B cell (primary cell): ENCODE results near the gene DNAJB6. TPM values are rescaled to one million over a fixed set of nuclear protein-coding genes. Genes with fewer than 3 reads are reported as not detected.

Experiments used
- ATAC-seq: fragments of 200-7000 bp; cut with Tn5 transposase; one replicate; pipeline ENCODE4 v1.10.0; 2021; ENCODE audit warnings: low read depth, mild to moderate bottlenecking, moderate number of reproducible peaks, moderate library complexity
- CTCF ChIA-PET: fragments of 350-600 bp; sonication (Branson Sonifier 250); formaldehyde crosslinking; loops from one replicate; lab custom pipeline; 2021; ENCODE audit warnings: antibody characterized with exemption, inconsistent platforms; lab: Charles Lee
- POLR2A ChIA-PET: fragments of 350-600 bp; sonication (Branson Sonifier 250); formaldehyde crosslinking; loops from one replicate; lab custom pipeline; 2021; ENCODE audit warnings: antibody characterized with exemption; lab: Charles Lee
- DNase-seq: peaks from one replicate; pipeline ENCODE4 v3.0.0; 2013
- H2AFZ ChIP-seq: 2 replicates; pipeline ENCODE4 v1.6.1; 2012; ENCODE audit warnings: mild to moderate bottlenecking, low read depth, low read length; ENCODE audit not compliant: insufficient read depth, poor library complexity, severe bottlenecking
- H3K27ac ChIP-seq, 2 donors: 1 replicate in 1 of 2; 2 replicates in 1 of 2; pipeline ENCODE4 v1.5.1; 2012 to 2013; ENCODE audit warnings: low read length in 2 of 2, mild to moderate bottlenecking in 2 of 2, moderate library complexity in 1 of 2
- H3K27me3 ChIP-seq, 4 experiments: fragments of 200-600 bp in 1 of 4; sonication (generic) in 1 of 4; replicated peaks in 1 of 4; 1 replicate in 2 of 4; 2 replicates in 2 of 4; pipeline versions ENCODE4 v1.6.1 to v1.7.0; 2013 to 2016; ENCODE audit warnings: low read length in 3 of 4, mild to moderate bottlenecking in 2 of 4, mixed read lengths in 1 of 4, moderate library complexity in 1 of 4; ENCODE audit not compliant: insufficient read depth in 4 of 4, control insufficient read depth in 3 of 4; ENCODE audit errors: control extremely low read depth in 1 of 4
- H3K36me3 ChIP-seq, 2 experiments: replicated peaks in 1 of 2; 1 replicate in 1 of 2; 2 replicates in 1 of 2; pipeline versions ENCODE4 v1.6.1 to v1.7.1; 2013; ENCODE audit warnings: low read length in 1 of 2; ENCODE audit not compliant: insufficient read depth in 2 of 2, control insufficient read depth in 1 of 2; ENCODE audit errors: control extremely low read depth in 1 of 2, extremely low read depth in 1 of 2
- H3K4me1 ChIP-seq, 2 donors: fragments of 200-600 bp in 1 of 2; sonication (generic) in 1 of 2; 1 replicate in 1 of 2; 2 replicates in 1 of 2; pipeline versions ENCODE4 v1.5.1 to v1.6.1; 2013 to 2017; ENCODE audit warnings: low read length in 2 of 2; ENCODE audit not compliant: control insufficient read depth in 2 of 2, insufficient read depth in 2 of 2
- H3K4me2 ChIP-seq: replicated peaks from 2 replicates; pipeline ENCODE3; 2012; ENCODE audit warnings: mild to moderate bottlenecking, low read depth, low read length; ENCODE audit not compliant: poor library complexity, severe bottlenecking
- H3K4me3 ChIP-seq, 5 experiments: fragments of 200-600 bp in 1 of 5; sonication (generic) in 1 of 5; 1 replicate in 3 of 5; 2 replicates in 2 of 5; pipeline versions ENCODE4 v1.5.1 to v1.7.0; 2011 to 2016; ENCODE audit warnings: low read length in 4 of 5, mild to moderate bottlenecking in 4 of 5, low read depth in 2 of 5, control low read depth in 1 of 5, moderate library complexity in 1 of 5; ENCODE audit not compliant: insufficient read depth in 1 of 5; ENCODE audit errors: control extremely low read depth in 1 of 5, extremely low read depth in 1 of 5
- H3K79me2 ChIP-seq: fragments of 200-600 bp; sonication (generic); one replicate; pipeline ENCODE4 v1.6.0; 2016; ENCODE audit warnings: low read length; ENCODE audit not compliant: control insufficient read depth, insufficient read depth
- H3K9ac ChIP-seq: fragments of 200-600 bp; sonication (generic); 2 replicates; pipeline ENCODE4 v1.6.1; 2017; ENCODE audit warnings: mild to moderate bottlenecking, low read length, moderate library complexity
- H3K9me3 ChIP-seq, 3 donors: one replicate each; pipeline versions ENCODE4 v1.6.1 to v1.7.1; 2013; ENCODE audit warnings: low read length in 2 of 3; ENCODE audit not compliant: control insufficient read depth in 2 of 3, insufficient read depth in 1 of 3; ENCODE audit errors: control extremely low read depth in 1 of 3
- H4K20me1 ChIP-seq: 2 replicates; pipeline ENCODE4 v1.6.0; 2012; ENCODE audit warnings: mild to moderate bottlenecking, low read length; ENCODE audit not compliant: insufficient read depth, control insufficient read depth, poor library complexity, severe bottlenecking
- H3K27ac Mint-ChIP-seq: one replicate; pipeline ENCODE4 v1.8.0; 2021; ENCODE audit warnings: mixed read lengths
- H3K27me3 Mint-ChIP-seq: one replicate; pipeline ENCODE4 v1.8.0; 2021; ENCODE audit warnings: mixed read lengths
- H3K4me1 Mint-ChIP-seq: one replicate; pipeline ENCODE4 v1.8.0; 2021; ENCODE audit warnings: mixed read lengths
- H3K4me3 Mint-ChIP-seq: one replicate; pipeline ENCODE4 v1.8.0; 2021; ENCODE audit warnings: mixed read lengths
- H3K9me3 Mint-ChIP-seq: one replicate; pipeline ENCODE4 v1.8.0; 2022; ENCODE audit warnings: mixed read lengths; ENCODE audit not compliant: insufficient read depth
- CTCF ChIP-seq: fragments of 200-600 bp; IDR thresholded peaks from one replicate; pipeline ENCODE4 v1.8.0; 2022; ENCODE audit warnings: antibody characterized with exemption, mild to moderate bottlenecking
- EZH2 ChIP-seq: IDR thresholded peaks from 2 replicates; pipeline ENCODE4 v1.6.1; 2012; ENCODE audit warnings: borderline replicate concordance, low read depth, mild to moderate bottlenecking, moderate library complexity, low read length; ENCODE audit not compliant: insufficient read depth, poor library complexity, severe bottlenecking
- WGBS: methylation state at CpG from one replicate; pipeline ENCODE4 v1.1.5; 2013; ENCODE audit warnings: missing lambda C conversion rate; ENCODE audit not compliant: insufficient coverage; 5-methylcytosine and 5-hydroxymethylcytosine counted together
- intact Hi-C: fragments of 100-400 bp; cut with micrococcal nuclease; formaldehyde crosslinking; loops from one replicate; pipeline ENCODE4 v1.10.0; 2022
- polyA plus RNA-seq: library from polyadenylated mRNA; depleted of rRNA; stranded (reverse); fragments of >200 nt; gene quantifications from 2 replicates; pipeline ENCODE4 v1.2.3, GENCODE V29; 2012
- total RNA-seq, 2 donors: library from RNA; stranded (reverse); fragments of 120-200 nt in 1 of 2; gene quantifications; 1 replicate in 1 of 2; 2 replicates in 1 of 2; pipeline versions ENCODE4 v1.2.3 to v1.2.4, GENCODE V29; 2013 to 2022

DNAJB6 gene
- total and polyA plus RNA-seq, 2 donors (not counting 1 experiment from before 2014, with no cell fraction given), result 22.4 to 116 TPM

- Mint-ChIP-seq H3K27ac (no peak overlapping the region), H3K4me3 (no peak overlapping the region), H3K27me3 (no peaks in the 10 kb centered on the region), H3K4me1 (peaks cover 2% of the 10 kb centered on the region), H3K9me3 (no peaks in the 10 kb centered on the region)
- ATAC-seq (no peak), DNase-seq (no peak)
- Histone ChIP-seq H3K27ac (no peak overlapping the region), H3K9ac (no peak overlapping the region), H2AFZ (no peak overlapping the region), H3K27me3 (no peaks in the 10 kb centered on the region), H3K9me3 (no peaks in the 10 kb centered on the region), H3K36me3 (peaks cover 0 to 38% of the 10 kb centered on the region in 2 experiments), H3K4me1 (no peaks in the 10 kb centered on the region), H3K4me3 (no peak overlapping the region), H3K4me2 (no peak overlapping the region), H3K79me2 (peaks cover 39% of the 10 kb centered on the region), H4K20me1 (peaks cover 51% of the 10 kb centered on the region)
- WGBS, result 84% methylated on average over 13 of the region's 15 CpGs
- intact Hi-C loops, result no loop called here
- CTCF ChIA-PET, result interaction anchor here (1.2 kb wide), 1 partner anchor 1805 kb away, joined by 3 read pairs; no protein-coding TSS in a partner anchor
- POLR2A ChIA-PET, result no interaction called here
- TF ChIP-seq CTCF, result no peak
These were observed 68.2 kb downstream of the DNAJB6 start for GRCh38 chr7:157404845-157405481.

GRCh38 chr7:157405501-157405900 is 68.7 kb downstream of the DNAJB6 start:
- H3K4me1 Mint-ChIP-seq, result peaks cover under 1% of the 10 kb centered on the region
- no peaks in the 10 kb centered on the region for H3K9me3 Mint-ChIP-seq
- POLR2A ChIA-PET, result no interaction called here
- H3K4me3 ChIP-seq, result no peak overlapping the region
- H3K27me3 ChIP-seq, result no peaks in the 10 kb centered on the region
- no peaks in the 10 kb centered on the region for H3K9me3 ChIP-seq
- intact Hi-C loops, result no loop called here
- ATAC-seq, result no peak
- H3K27me3 Mint-ChIP-seq, result no peaks in the 10 kb centered on the region
- peaks cover 33% of the 10 kb centered on the region for H3K79me2 ChIP-seq
- H3K4me1 ChIP-seq, result no peaks in the 10 kb centered on the region
- 91% methylated on average over 13 of the region's 13 CpGs for WGBS
- peaks cover 46% of the 10 kb centered on the region for H4K20me1 ChIP-seq
- H2AFZ ChIP-seq, result no peak overlapping the region
- DNase-seq, result no peak
- H3K27ac Mint-ChIP-seq, result no peak overlapping the region
- H3K4me3 Mint-ChIP-seq, result no peak overlapping the region
- TF ChIP-seq CTCF, result no peak
- no peak for TF ChIP-seq EZH2
- no peak overlapping the region for H3K27ac ChIP-seq
- H3K36me3 ChIP-seq, result peaks cover 0 to 35% of the 10 kb centered on the region in 2 experiments
- H3K9ac ChIP-seq, result no peak overlapping the region
- CTCF ChIA-PET, result interaction anchor here (1.2 kb wide), 1 partner anchor 1806 kb away, joined by 3 read pairs; no protein-coding TSS in a partner anchor
- H3K4me2 ChIP-seq, result no peak overlapping the region
